ENCODE data around the gene NEU3. TPM values are rescaled to one million over a fixed set of nuclear protein-coding genes. Genes with fewer than 3 reads are reported as not detected.
"Not testable (repeated sequence)": the region's sequence is repeated elsewhere in the genome, so short reads cannot be mapped to it uniquely, and the experiment has no call there.

Gene NEU3
- total and polyA plus RNA-seq, 4 donors = 2.7 to 9.5 (median 5.3) TPM

- TF ChIP-seq, protein P1, sequence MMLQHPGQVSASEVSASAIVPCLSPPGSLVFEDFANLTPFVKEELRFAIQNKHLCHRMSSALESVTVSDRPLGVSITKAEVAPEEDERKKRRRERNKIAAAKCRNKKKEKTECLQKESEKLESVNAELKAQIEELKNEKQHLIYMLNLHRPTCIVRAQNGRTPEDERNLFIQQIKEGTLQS (IDR thresholded peaks at IDR 0.05) = no peak
- TF ChIP-seq YY1 (IDR thresholded peaks at IDR 0.05) = no peak
- no peak for TF ChIP-seq HNF4A (conservative IDR thresholded peaks at IDR 0.05)
- TF ChIP-seq FOXA1 (IDR thresholded peaks at IDR 0.05) = no peak
- no peak for TF ChIP-seq EGR1 (IDR thresholded peaks at IDR 0.05; ENCODE audit: low read depth in 2 of 2)
- no peak for TF ChIP-seq RAD21 (IDR thresholded peaks at IDR 0.05)
- TF ChIP-seq MAX (IDR thresholded peaks at IDR 0.05) = no peak
- no peak for TF ChIP-seq JUND (IDR thresholded peaks at IDR 0.05)
- TF ChIP-seq, protein P2, sequence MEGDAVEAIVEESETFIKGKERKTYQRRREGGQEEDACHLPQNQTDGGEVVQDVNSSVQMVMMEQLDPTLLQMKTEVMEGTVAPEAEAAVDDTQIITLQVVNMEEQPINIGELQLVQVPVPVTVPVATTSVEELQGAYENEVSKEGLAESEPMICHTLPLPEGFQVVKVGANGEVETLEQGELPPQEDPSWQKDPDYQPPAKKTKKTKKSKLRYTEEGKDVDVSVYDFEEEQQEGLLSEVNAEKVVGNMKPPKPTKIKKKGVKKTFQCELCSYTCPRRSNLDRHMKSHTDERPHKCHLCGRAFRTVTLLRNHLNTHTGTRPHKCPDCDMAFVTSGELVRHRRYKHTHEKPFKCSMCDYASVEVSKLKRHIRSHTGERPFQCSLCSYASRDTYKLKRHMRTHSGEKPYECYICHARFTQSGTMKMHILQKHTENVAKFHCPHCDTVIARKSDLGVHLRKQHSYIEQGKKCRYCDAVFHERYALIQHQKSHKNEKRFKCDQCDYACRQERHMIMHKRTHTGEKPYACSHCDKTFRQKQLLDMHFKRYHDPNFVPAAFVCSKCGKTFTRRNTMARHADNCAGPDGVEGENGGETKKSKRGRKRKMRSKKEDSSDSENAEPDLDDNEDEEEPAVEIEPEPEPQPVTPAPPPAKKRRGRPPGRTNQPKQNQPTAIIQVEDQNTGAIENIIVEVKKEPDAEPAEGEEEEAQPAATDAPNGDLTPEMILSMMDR (IDR thresholded peaks at IDR 0.05; ENCODE audit: low read depth, low read length, missing input control) = no peak
- TF ChIP-seq TAF1 (conservative IDR thresholded peaks at IDR 0.05) = no peak
- Histone ChIP-seq H3K27me3 (ENCODE audit: control insufficient read depth in 4 of 4, insufficient read depth in 4 of 4, low read length in 3 of 4) (no peaks in the 10 kb centered on the region), H3K4me1 (ENCODE audit: control insufficient read depth in 4 of 4, insufficient read depth in 4 of 4, low read length in 3 of 4) (no peaks in the 10 kb centered on the region), H3K9ac (ENCODE audit: low read depth in 1 of 2, low read length in 2 of 2) (no peak overlapping the region), H3K4me3 (ENCODE audit: low read depth in 1 of 3, low read length in 3 of 3) (no peak overlapping the region), H3K9me3 (ENCODE audit: control insufficient read depth in 4 of 4, low read length in 3 of 4) (no peaks in the 10 kb centered on the region), H3K27ac (ENCODE audit: low read depth in 1 of 2, low read length in 2 of 2) (no peak overlapping the region), H3K36me3 (ENCODE audit: control insufficient read depth in 4 of 4, insufficient read depth in 3 of 4, low read depth in 1 of 4, low read length in 3 of 4) (peaks cover 0 to 3% (median 2%) of the 10 kb centered on the region in 4 donors)
- WGBS = 93% methylated on average over 1 of the region's 1 CpG
- DNase-seq (ENCODE audit: low spot score) = no peak
Observed at GRCh38 chr11:74957937-74958629, 30.6 kb upstream of the NEU3 start.

DNA sequence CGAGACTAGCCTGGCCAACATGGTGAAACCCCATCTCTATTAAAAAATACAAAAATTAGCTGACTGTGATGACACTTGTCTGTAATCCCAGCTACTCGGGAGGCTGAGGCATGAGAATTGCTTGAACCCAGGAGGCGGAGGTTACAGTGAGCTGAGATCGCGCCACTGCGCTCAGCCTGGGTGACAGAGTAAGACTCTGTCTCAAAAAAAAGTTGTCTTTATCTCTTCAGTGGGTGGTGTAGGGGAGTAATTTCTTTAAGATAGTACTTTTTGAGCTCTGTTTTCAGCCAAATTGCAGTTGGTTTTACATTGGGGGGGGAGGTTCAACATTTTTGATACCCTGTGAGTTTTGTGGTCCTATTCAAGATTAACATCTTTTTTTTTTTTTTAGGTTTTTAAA lies 28.6 kb upstream of the NEU3 start:
- not testable (repeated sequence) for H3K4me1 ChIP-seq (ENCODE audit: control insufficient read depth in 4 of 4, insufficient read depth in 4 of 4, low read length in 3 of 4); H3K9ac ChIP-seq (ENCODE audit: low read depth in 1 of 2, low read length in 2 of 2); H3K9me3 ChIP-seq (ENCODE audit: control insufficient read depth in 4 of 4, low read length in 3 of 4); DNase-seq (ENCODE audit: low spot score); H3K27ac ChIP-seq (ENCODE audit: low read depth in 1 of 2, low read length in 2 of 2); H3K36me3 ChIP-seq (ENCODE audit: control insufficient read depth in 4 of 4, insufficient read depth in 3 of 4, low read depth in 1 of 4, low read length in 3 of 4); H3K4me3 ChIP-seq (ENCODE audit: low read depth in 1 of 3, low read length in 3 of 3); H3K27me3 ChIP-seq (ENCODE audit: control insufficient read depth in 4 of 4, insufficient read depth in 4 of 4, low read length in 3 of 4)
- WGBS = 95% methylated on average over 6 of the region's 6 CpGs

GRCh38 chr11:74966651-74967050 lies 22.1 kb upstream of the NEU3 start:
- Histone ChIP-seq H3K9ac (ENCODE audit: low read depth in 1 of 2, low read length in 2 of 2) (no peak overlapping the region), H3K4me1 (ENCODE audit: control insufficient read depth in 4 of 4, insufficient read depth in 4 of 4, low read length in 3 of 4) (no peaks in the 10 kb centered on the region), H3K9me3 (ENCODE audit: control insufficient read depth in 4 of 4, low read length in 3 of 4) (no peaks in the 10 kb centered on the region), H3K27ac (ENCODE audit: low read depth in 1 of 2, low read length in 2 of 2) (no peak overlapping the region), H3K4me3 (ENCODE audit: low read depth in 1 of 3, low read length in 3 of 3) (no peak overlapping the region), H3K36me3 (ENCODE audit: control insufficient read depth in 4 of 4, insufficient read depth in 3 of 4, low read depth in 1 of 4, low read length in 3 of 4) (peaks cover 7 to 33% (median 31%) of the 10 kb centered on the region in 4 donors), H3K27me3 (ENCODE audit: control insufficient read depth in 4 of 4, insufficient read depth in 4 of 4, low read length in 3 of 4) (no peaks in the 10 kb centered on the region)
- DNase-seq (ENCODE audit: low spot score) = no peak
- WGBS = 96% methylated on average over 5 of the region's 5 CpGs
- TF ChIP-seq RAD21 (IDR thresholded peaks at IDR 0.05) (no peak), HNF4G (IDR thresholded peaks at IDR 0.05) (no peak), NR2F2 (IDR thresholded peaks at IDR 0.05) (no peak), YY1 (IDR thresholded peaks at IDR 0.05) (no peak), EGR1 (IDR thresholded peaks at IDR 0.05; ENCODE audit: low read depth in 2 of 2) (no peak), JUND (IDR thresholded peaks at IDR 0.05) (no peak), HNF4A (conservative IDR thresholded peaks at IDR 0.05) (no peak), SP1 (IDR thresholded peaks at IDR 0.05) (no peak), FOXA2 (IDR thresholded peaks at IDR 0.05) (no peak)
- TF ChIP-seq, protein P2 (IDR thresholded peaks at IDR 0.05; ENCODE audit: low read depth, low read length, missing input control) = no peak
